ENCODE results near the gene CTNNA3. TPM values are rescaled to one million over a fixed set of nuclear protein-coding genes. Genes with fewer than 3 reads are reported as not detected.

CTNNA3 gene
- total RNA-seq, 1 donor from 2014 or later, result 0.92 TPM

GRCh38 chr10:66102756-66103155, 1593.2 kb downstream of the CTNNA3 start:
- TF ChIP-seq CTCF (IDR thresholded peaks at IDR 0.05), result no peak
- DNase-seq (ENCODE audit: low spot score), result no peak
- Mint-ChIP-seq H3K4me3 (ENCODE audit: unreplicated experiment) (no peak overlapping the region), H3K27ac (ENCODE audit: unreplicated experiment) (no peak overlapping the region), H3K9me3 (ENCODE audit: low read depth) (no peaks in the 10 kb centered on the region), H3K4me1 (ENCODE audit: low read depth) (no peaks in the 10 kb centered on the region), H3K36me3 (ENCODE audit: low read depth) (no peaks in the 10 kb centered on the region), H3K27me3 (ENCODE audit: low read depth) (no peaks in the 10 kb centered on the region)

GRCh38 chr10:66098595-66099480, 1597.2 kb downstream of the CTNNA3 start:
- no peaks in the 10 kb centered on the region for H3K9me3 Mint-ChIP-seq (ENCODE audit: low read depth)
- no peaks in the 10 kb centered on the region for H3K36me3 Mint-ChIP-seq (ENCODE audit: low read depth)
- no peak for TF ChIP-seq CTCF (IDR thresholded peaks at IDR 0.05)
- H3K4me1 Mint-ChIP-seq (ENCODE audit: low read depth), result no peaks in the 10 kb centered on the region
- H3K27ac Mint-ChIP-seq (ENCODE audit: unreplicated experiment), result no peak overlapping the region
- peaks cover 4% of the 10 kb centered on the region for H3K27me3 Mint-ChIP-seq (ENCODE audit: low read depth)
- no peak overlapping the region for H3K4me3 Mint-ChIP-seq (ENCODE audit: unreplicated experiment)
- DNase-seq (ENCODE audit: low spot score), result no peak

GRCh38 chr10:66095610-66096009, 1600.4 kb downstream of the CTNNA3 start:
- Mint-ChIP-seq H3K36me3 (ENCODE audit: low read depth) (no peaks in the 10 kb centered on the region), H3K9me3 (ENCODE audit: low read depth) (no peaks in the 10 kb centered on the region), H3K27me3 (ENCODE audit: low read depth) (peaks cover 6% of the 10 kb centered on the region), H3K27ac (ENCODE audit: unreplicated experiment) (no peak overlapping the region), H3K4me3 (ENCODE audit: unreplicated experiment) (no peak overlapping the region), H3K4me1 (ENCODE audit: low read depth) (no peaks in the 10 kb centered on the region)
- DNase-seq (ENCODE audit: low spot score), result no peak
- TF ChIP-seq CTCF (IDR thresholded peaks at IDR 0.05), result no peak

- TF ChIP-seq CTCF (IDR thresholded peaks at IDR 0.05), result no peak
- H3K27ac Mint-ChIP-seq (ENCODE audit: unreplicated experiment), result no peak overlapping the region
- H3K4me3 Mint-ChIP-seq (ENCODE audit: unreplicated experiment), result no peak overlapping the region
- no peaks in the 10 kb centered on the region for H3K4me1 Mint-ChIP-seq (ENCODE audit: low read depth)
- H3K36me3 Mint-ChIP-seq (ENCODE audit: low read depth), result no peaks in the 10 kb centered on the region
- H3K9me3 Mint-ChIP-seq (ENCODE audit: low read depth), result no peaks in the 10 kb centered on the region
- DNase-seq (ENCODE audit: low spot score), result no peak
- no peaks in the 10 kb centered on the region for H3K27me3 Mint-ChIP-seq (ENCODE audit: low read depth)
Observed at GRCh38 chr10:66085906-66086305, 1610.1 kb downstream of the CTNNA3 start.

GRCh38 chr10:66071907-66072306, 1624.1 kb downstream of the CTNNA3 start:
- Mint-ChIP-seq H3K27ac (ENCODE audit: unreplicated experiment) (no peak overlapping the region), H3K9me3 (ENCODE audit: low read depth) (no peaks in the 10 kb centered on the region), H3K4me3 (ENCODE audit: unreplicated experiment) (no peak overlapping the region), H3K4me1 (ENCODE audit: low read depth) (no peaks in the 10 kb centered on the region), H3K36me3 (ENCODE audit: low read depth) (no peaks in the 10 kb centered on the region), H3K27me3 (ENCODE audit: low read depth) (no peaks in the 10 kb centered on the region)
- no peak for TF ChIP-seq CTCF (IDR thresholded peaks at IDR 0.05)
- no peak for DNase-seq (ENCODE audit: low spot score)
